HG02798 (cell line): ENCODE results near the gene IL21R.

ENCODE experiments used
- ATAC-seq: cut with Tn5 transposase; IDR thresholded peaks from one replicate; pipeline ENCODE4 v1.9.1; 2021; ENCODE audit warnings: mild to moderate bottlenecking; ENCODE audit not compliant: unreplicated experiment, poor library complexity

Gene IL21R

DNA sequence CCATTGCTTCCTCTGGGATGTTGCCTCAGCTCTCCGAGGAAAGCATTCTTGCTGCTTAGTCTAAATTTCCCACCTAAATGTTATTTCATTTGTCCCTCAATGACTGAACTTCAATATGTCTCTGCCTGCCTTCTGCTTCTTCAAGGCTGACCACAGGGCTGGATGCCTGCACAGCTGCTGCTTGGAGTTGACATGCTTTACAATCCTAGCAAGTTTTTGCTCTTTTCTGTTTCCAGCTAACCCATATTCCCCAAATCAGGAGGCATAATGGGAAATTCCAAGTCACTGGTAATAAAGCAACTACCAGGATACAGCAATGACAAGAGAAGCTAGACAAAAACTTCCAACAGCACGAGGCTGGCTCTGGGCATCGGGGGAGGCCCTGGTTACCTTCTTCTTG lies 98.8 kb downstream of the IL21R start:
- no peak for ATAC-seq
